Ovary (tissue), 9 donors: ENCODE results near the gene EFCC1. TPM values are rescaled to one million over a fixed set of nuclear protein-coding genes. Genes with fewer than 3 reads are reported as not detected.

Source experiments
- DNase-seq, 5 donors: peaks; one replicate each; pipeline ENCODE4 v3.0.0-alpha.2; 2019 to 2020
- H3K27ac ChIP-seq, 2 donors: fragments of 200-600 bp; one replicate each; pipeline versions ENCODE4 v1.5.1 to v1.8.0; 2019 to 2022
- H3K27me3 ChIP-seq: fragments of 200-600 bp; one replicate; pipeline ENCODE4 v1.8.0; 2022
- H3K36me3 ChIP-seq: fragments of 200-600 bp; sonication (generic); one replicate; pipeline ENCODE4 v1.5.1; 2019
- H3K4me1 ChIP-seq: one replicate; pipeline ENCODE4 v1.8.1; 2013; ENCODE audit warnings: mild to moderate bottlenecking, moderate library complexity; ENCODE audit not compliant: insufficient read depth
- H3K4me3 ChIP-seq: fragments of 200-600 bp; sonication (generic); one replicate; pipeline ENCODE4 v1.5.1; 2017
- H3K9me3 ChIP-seq, 2 donors: fragments of 200-600 bp in 1 of 2; sonication (generic) in 1 of 2; one replicate each; pipeline versions ENCODE4 v1.5.1 to v1.8.1; 2013 to 2019; ENCODE audit warnings: mild to moderate bottlenecking in 1 of 2, moderate library complexity in 1 of 2
- CTCF ChIP-seq, 3 donors: fragments of 450-650 bp in 2 of 3; fragments of 200-600 bp in 1 of 3; IDR thresholded peaks; one replicate each; pipeline versions ENCODE4 v1.5.1 to v1.8.0; 2016 to 2022; ENCODE audit warnings: antibody characterized with exemption in 3 of 3, mild to moderate bottlenecking in 1 of 3
- EP300 ChIP-seq: sonication (generic); formaldehyde crosslinking; IDR thresholded peaks from one replicate; pipeline ENCODE4 v1.6.1; 2017; ENCODE audit warnings: antibody characterized with exemption
- POLR2A ChIP-seq: fragments of 450-650 bp; IDR thresholded peaks from one replicate; pipeline ENCODE4 v1.6.1; 2017; ENCODE audit warnings: antibody characterized with exemption, mild to moderate bottlenecking, moderate library complexity
- WGBS, 3 donors: extraction: QIAGEN DNeasy Blood & Tissue Kit in 1 of 3; methylation state at CpG; one replicate each; pipeline versions ENCODE4 v1.1.5 to v1.1.7; 2013 to 2017; 5-methylcytosine and 5-hydroxymethylcytosine counted together
- intact Hi-C, 4 donors: fragments of 100-400 bp; cut with DNase I; formaldehyde crosslinking; loops; one replicate each; pipeline versions ENCODE4 v1.11.0 to v1.15.1; 2022 to 2023
- polyA plus RNA-seq, 2 donors: library from polyadenylated mRNA; stranded (reverse); fragments of 200-250 nt in 1 of 2; fragments of 350-450 nt in 1 of 2; fragmentation: Illumina TruSeq in 1 of 2; extraction: RNeasy Lipid Tissue Mini Kit (QIAGEN cat#74804) in 1 of 2; gene quantifications; one replicate each; pipeline ENCODE4 v1.2.3, GENCODE V29; 2013 to 2014
- total RNA-seq, 7 donors: library from RNA; depleted of rRNA in 2 of 7; stranded (reverse); fragments of >200 nt in 2 of 7; fragmentation: NEBNext Ultra II Directional in 3 of 7; extraction: Animal tissue kit (Norgen Biotek cat#: 25700) in 3 of 7; gene quantifications; one replicate each; pipeline versions ENCODE4 v1.1.0 to v1.2.4, GENCODE V29; 2016 to 2023
- donor health status: DM: no; HTN: no; CAD: no; lungs with moderate emphysema.
- donor health status: DM: no; HTN: no; CAD: no.
- donor health status: Bipolar disorder and iron deficiency.
- donor health status: DM: yes; HTN: yes; CAD: no.
- donor health status: DM: no; HTN: no; CAD: no.
- donor health status: DM: yes; HTN: yes; CAD: no.

Gene EFCC1
- total and polyA plus RNA-seq, 9 donors = 3.7 to 15.5 (median 7.8) TPM

- Histone ChIP-seq H3K27me3 (no peaks in the 10 kb centered on the region), H3K4me1 (peaks cover 3% of the 10 kb centered on the region), H3K36me3 (no peaks in the 10 kb centered on the region), H3K4me3 (no peak overlapping the region), H3K27ac (no peak overlapping the region), H3K9me3 (no peaks in the 10 kb centered on the region)
- DNase-seq = no peak
- TF ChIP-seq EP300 (no peak), CTCF (IDR thresholded peaks at IDR 0.05) (no peak), POLR2A (no peak)
- intact Hi-C loops = no loop called here
- WGBS, 3 donors = 84 to 88% (median 85%) methylated on average over 8 of the region's 8 CpGs
Observed at GRCh38 chr3:129070086-129070885, 69.2 kb downstream of the EFCC1 start.

GRCh38 chr3:129077222-129077621 is 76.1 kb downstream of the EFCC1 start:
- H3K27ac ChIP-seq = no peak overlapping the region
- H3K4me1 ChIP-seq = peaks cover 6% of the 10 kb centered on the region
- H3K9me3 ChIP-seq = no peaks in the 10 kb centered on the region
- TF ChIP-seq POLR2A = no peak
- no peak for TF ChIP-seq CTCF (IDR thresholded peaks at IDR 0.05)
- TF ChIP-seq EP300 = no peak
- no peaks in the 10 kb centered on the region for H3K27me3 ChIP-seq
- H3K36me3 ChIP-seq = no peaks in the 10 kb centered on the region
- H3K4me3 ChIP-seq = no peak overlapping the region
- DNase-seq = no peak
- intact Hi-C loops = no loop called here
- WGBS, 3 donors = 75 to 80% (median 76%) methylated on average over 7 of the region's 7 CpGs

- Histone ChIP-seq H3K36me3 (no peaks in the 10 kb centered on the region), H3K4me3 (no peak overlapping the region), H3K27ac (no peak overlapping the region), H3K27me3 (no peaks in the 10 kb centered on the region), H3K9me3 (no peaks in the 10 kb centered on the region), H3K4me1 (peaks cover 6% of the 10 kb centered on the region)
- intact Hi-C loops = no loop called here
- WGBS, 3 donors = 52 to 71% (median 58%) methylated on average over 8 of the region's 8 CpGs
- peak in 1 of 5 donors; percentile 36 for DNase-seq
- TF ChIP-seq POLR2A = no peak
- TF ChIP-seq EP300 = no peak
- no peak for TF ChIP-seq CTCF (IDR thresholded peaks at IDR 0.05)
Observed at GRCh38 chr3:129078510-129078909, 77.4 kb downstream of the EFCC1 start.

GRCh38 chr3:129081503-129081902 is 80.4 kb downstream of the EFCC1 start:
- Histone ChIP-seq H3K4me1 (peaks cover 6% of the 10 kb centered on the region), H3K4me3 (no peak overlapping the region), H3K27ac (no peak overlapping the region), H3K9me3 (no peaks in the 10 kb centered on the region), H3K27me3 (no peaks in the 10 kb centered on the region), H3K36me3 (no peaks in the 10 kb centered on the region)
- TF ChIP-seq EP300 = no peak
- TF ChIP-seq CTCF (IDR thresholded peaks at IDR 0.05) = no peak
- no peak for TF ChIP-seq POLR2A
- no peak for DNase-seq
- intact Hi-C loops = loop anchor here in 2 of 4 donors (5.0 to 10.0 kb wide), 2 partner anchors 97 to 109 kb away; no protein-coding TSS in a partner anchor
- 52 to 68% (median 62%) methylated on average over 8 of the region's 8 CpGs for WGBS, 3 donors
